Ramos (cell line): Measurements from ENCODE around the gene BHLHE40.
"Not testable (repeated sequence)": the region's sequence is repeated elsewhere in the genome, so short reads cannot be mapped to it uniquely, and the experiment has no call there.

Source experiments
- in situ Hi-C: fragments of 300-500 bp; cut with MboI; formaldehyde crosslinking; loops from one replicate; pipeline ENCODE4 v1.14.3; 2022; ENCODE audit warnings: low sequenced_read_pairs; ENCODE audit not compliant: unreplicated experiment

Gene BHLHE40

DNA sequence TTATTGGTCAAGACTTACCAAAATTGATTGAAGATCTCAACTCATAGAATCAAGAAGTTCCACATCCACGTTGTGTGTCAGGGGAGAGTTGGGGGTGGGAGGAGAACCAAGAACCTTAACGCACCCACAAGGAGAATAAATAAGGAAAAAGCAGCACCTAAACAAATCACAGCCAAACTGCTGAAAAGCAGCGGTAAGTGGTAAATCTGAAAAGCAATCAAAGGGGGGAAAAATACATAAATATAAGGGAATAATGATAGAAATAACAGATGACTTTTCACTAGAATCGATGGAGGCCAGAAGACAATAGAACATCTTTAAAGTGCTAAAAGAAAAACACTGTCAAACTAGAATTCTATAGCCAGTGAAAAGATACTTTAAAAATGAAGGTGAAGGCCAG, 20.1 kb upstream of the BHLHE40 start:
- in situ Hi-C loops, result no loop called here

DNA sequence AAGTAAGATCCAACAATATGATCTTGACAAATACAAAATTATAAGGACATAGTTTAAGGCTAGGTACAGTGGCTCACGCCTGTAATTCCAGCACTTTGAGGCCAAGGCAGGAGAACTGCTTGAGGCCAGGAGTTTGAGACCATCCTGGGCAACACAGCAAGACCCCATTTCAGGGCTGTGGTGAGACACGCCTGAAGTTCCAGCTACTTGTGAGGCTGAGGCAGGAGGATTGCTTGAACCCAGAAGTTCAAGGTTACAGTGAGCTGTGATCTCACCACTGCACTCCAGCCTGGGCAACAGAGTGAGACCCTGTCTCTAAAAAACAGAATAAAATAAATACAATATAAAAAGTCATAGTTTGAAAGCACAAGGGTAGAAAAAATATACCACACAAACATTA, 17.4 kb upstream of the BHLHE40 start:
- in situ Hi-C loops, result not testable (repeated sequence)

DNA sequence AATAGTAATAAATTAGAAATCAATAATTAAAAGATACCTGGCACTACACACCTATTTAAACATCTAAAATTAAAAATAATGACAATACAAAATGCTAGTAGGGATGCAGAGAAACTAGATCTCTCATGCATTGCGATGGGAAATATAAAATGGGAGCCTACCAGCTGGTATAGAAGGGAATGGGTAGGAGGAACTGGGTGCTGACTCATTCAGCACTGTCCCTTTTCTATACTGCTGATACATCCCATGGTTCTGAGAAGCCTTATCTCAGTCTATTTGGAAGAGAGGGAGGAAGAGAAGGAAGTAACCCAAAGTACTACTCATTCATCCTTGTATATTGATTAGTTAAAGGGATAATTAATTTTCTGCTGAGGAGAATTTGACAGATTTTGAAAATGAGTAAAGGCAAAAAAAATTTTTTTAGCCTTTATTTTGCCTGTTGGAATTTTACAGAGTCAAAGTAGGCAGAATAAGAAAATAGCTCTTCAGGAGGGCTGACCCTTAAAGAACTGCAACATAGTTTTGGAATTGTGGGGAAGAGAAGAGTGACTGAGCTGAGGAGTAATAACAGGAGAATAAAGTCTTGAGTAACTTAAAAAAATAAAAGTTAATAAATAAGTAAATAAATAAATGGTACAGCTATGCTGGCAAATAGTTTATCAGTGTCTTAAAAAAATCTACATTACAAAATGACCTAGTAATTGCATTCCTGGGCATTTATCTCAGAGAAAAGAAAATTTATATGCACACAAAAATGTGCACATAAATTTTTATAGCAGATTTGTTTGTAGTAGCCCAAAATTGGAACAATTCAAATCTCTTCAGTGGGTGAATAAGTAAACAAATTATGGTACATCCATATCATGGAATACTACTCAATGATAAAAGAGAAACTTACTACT, 15.3 kb upstream of the BHLHE40 start:
- in situ Hi-C loops, result no loop called here

DNA sequence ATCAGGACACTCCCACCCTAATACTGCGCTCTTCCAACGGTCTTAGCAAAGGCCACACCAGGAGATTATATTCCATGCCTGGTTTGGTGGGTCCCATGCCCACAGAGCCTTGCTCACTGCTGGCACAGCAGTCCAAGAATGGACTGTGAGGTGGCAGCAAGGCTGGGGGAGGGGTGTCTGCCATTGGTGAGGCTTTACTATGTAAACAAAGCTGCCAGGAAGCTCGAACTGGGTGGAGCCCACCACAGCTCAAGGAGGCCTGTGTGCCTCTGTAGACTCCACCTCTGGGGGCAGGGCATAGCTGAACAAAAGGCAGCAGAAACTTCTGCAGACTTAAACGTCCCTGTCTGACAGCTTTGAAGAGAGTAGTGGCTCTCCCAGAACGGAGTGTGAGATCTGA, 13.2 kb upstream of the BHLHE40 start:
- in situ Hi-C loops, result not testable (repeated sequence)

DNA sequence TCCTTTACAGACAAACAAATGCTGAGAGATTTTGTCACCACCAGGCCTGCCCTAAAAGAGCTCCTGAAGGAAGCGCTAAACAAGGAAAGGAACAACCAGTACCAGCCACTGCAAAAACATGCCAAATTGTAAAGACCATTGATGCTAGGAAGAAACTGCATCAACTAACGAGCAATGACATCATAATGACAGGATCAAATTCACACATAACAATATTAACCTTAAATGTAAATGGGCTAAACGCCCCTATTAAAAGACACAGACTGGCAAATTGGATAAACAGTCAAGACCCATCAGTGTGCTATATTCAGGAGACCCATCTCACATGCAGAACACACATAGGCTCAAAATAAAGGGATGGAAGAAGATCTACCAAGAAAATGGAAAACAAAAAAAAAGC, 11.6 kb upstream of the BHLHE40 start:
- in situ Hi-C loops, result not testable (repeated sequence)

DNA sequence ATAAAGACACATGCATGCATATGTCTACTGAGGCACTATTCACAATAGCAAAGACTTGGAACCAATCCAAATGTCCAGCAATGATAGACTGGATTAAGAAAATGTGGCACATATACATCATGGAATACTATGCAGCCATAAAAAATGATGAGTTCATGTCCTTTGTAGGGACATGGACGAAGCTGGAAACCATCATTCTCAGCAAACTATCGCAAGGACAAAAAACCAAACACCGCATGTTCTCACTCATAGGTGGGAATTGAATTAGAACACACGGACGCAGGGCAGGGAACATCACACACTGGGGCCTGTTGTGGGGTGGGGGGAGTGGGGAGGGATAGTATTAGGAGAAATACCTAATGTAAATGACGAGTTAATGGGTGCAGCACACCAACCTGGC, 7.8 kb upstream of the BHLHE40 start:
- in situ Hi-C loops, result not testable (repeated sequence)

DNA sequence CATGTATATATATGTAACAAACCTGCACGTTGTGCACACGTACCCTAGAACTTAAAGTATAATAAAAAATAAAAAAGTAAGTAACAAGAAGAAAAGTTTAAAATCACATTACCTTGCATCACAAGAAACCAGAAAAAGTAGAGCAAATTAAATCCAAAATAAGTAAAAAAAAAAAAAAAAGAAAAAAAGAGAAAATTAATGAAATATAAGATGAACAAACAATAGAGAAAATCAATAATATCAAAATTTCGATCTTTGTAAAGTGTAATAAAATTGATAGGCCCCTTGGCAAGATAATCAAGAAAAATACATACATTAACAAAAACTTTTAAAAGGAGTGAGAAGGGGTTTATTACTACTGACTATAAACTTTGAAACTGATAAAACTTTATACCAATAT, 7.4 kb upstream of the BHLHE40 start:
- in situ Hi-C loops, result no loop called here

DNA sequence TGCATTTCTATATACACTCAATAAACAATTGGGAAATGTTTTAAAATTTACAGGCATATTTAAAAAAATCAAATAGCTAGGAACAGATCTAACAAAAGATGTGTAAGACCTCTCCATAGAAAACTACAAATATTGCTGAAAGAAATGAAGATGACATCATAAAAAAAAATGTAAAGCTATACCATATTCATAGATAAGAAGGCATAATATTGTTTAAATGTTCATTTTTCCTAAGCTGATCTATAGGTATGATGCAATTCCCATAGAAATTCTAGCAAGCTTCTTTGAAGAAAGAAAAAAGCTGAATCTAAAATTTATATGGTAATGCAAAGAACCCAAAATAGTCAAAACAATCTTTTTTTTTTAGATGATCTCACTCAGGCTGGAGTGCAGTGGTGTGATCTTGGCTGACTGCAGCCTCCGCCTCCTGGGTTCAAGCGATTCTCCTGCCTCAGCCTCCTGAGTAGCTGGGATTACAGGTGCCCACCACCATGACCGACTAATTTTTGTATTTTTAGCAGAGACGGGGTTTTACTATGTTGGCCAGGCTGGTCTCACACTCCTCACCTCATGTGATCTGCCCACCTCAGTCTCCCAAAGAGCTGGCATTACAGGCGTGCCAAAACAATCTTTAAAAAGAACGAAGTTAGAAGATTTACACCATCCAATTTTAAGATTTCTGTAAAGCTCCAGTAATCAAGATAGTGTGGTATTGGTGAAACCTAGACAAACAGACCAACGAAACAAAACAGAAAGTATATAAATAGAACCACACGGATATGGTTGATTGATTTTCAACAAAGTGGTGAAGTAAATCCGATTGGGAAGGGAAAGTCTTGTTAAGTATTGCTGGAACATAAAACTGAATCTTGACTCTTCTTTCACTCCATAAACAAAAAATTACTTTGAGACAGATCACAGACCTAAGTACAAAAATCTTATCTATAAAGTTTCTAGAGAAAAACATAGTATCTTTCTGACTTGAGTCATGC, 6.3 kb upstream of the BHLHE40 start:
- in situ Hi-C loops, result no loop called here

DNA sequence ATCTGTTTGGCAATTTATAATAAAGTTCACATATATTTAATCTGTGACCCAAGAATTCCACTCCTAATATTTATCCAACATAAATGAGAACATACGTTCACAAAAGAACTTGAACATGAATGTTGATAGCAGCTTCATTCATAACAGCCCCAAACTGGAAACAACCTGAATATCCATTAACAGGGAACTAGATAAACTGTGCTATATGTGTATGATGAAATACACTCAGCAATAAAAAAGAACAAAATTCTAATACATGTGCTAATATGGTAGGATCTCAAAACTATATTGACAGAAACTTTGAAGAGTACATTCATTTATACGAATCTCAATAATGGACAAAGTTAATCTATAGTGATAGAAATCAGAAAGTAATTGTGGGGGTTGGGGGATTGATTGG, 5.1 kb upstream of the BHLHE40 start:
- in situ Hi-C loops, result no loop called here

DNA sequence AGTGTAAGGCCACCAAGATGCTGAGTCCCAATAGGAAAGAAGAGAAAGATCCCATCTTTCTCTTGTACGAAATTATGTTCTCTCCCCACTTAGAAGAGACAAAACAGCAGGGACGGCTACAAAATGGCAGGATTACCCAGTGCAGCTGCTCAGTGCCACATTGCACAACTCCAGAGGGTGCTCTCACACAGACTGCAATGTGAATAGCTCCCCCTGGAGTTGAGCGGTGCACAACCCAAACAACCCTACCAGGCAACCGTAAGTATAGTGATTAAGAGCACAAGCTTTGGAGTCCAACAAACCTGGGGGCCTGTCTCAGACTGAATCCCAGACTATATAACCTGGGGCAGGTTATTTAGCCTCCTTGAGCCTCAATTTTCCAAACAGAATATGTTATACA, 3.1 kb upstream of the BHLHE40 start:
- in situ Hi-C loops, result no loop called here

DNA sequence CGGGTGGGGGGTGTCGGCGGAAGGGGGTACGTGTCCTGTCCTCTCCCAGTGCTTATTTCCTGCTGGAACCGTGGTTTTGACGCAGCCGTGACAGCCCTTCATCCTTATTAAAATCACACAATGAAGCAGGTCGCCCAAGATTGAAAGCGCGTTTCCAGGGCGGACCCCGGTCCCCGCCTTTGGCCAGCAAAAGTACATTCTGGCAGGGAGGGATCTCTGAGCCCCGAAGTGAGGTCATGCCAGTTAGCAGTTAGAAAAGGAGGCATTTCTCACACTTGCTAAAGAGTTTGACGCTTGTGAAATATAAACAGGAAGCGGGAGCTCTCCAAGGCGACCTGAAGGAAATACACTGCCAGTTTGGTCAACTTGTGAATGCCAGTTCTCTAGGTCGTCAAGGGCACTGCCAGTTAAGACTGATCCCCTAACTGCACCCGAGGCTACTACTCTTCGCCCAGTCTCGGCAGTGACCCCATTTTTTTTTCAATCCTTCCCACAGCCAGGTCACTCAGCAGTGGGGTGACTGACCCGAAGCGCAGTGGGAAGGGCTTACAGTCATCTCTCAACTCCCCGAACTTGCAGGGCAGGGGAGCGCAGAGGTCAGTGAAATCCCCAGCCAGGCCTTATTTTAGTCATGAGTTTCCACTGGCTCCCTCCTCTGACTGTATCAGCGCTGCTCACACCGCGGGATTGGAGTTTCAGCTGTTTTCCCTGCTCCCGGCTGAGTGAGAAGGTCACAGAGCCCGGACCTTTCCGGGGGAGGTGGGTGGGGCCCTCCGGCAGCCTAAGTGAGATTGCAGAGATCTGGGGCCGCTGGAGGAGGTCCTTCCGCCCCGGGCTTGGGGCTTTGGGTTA, 2.0 kb upstream of the BHLHE40 start:
- in situ Hi-C loops, result no loop called here

DNA sequence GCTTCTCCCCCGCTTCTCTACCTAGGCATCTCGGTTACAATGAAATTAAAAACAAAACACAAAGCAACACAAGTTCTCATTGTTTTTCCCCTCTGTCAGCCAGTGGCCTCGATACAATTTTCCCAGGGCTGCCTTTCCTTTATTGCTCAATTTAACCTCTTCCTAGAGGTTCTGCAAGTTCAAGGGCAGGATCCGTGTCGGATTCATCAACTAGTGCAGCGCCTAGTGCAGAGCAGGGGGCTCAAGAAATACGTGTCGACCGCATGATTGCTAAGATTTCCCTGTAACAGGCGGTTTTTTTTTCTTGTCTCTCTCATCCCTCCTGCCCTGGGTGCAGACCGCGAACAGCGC, 1.4 kb upstream of the BHLHE40 start:
- in situ Hi-C loops, result no loop called here

DNA sequence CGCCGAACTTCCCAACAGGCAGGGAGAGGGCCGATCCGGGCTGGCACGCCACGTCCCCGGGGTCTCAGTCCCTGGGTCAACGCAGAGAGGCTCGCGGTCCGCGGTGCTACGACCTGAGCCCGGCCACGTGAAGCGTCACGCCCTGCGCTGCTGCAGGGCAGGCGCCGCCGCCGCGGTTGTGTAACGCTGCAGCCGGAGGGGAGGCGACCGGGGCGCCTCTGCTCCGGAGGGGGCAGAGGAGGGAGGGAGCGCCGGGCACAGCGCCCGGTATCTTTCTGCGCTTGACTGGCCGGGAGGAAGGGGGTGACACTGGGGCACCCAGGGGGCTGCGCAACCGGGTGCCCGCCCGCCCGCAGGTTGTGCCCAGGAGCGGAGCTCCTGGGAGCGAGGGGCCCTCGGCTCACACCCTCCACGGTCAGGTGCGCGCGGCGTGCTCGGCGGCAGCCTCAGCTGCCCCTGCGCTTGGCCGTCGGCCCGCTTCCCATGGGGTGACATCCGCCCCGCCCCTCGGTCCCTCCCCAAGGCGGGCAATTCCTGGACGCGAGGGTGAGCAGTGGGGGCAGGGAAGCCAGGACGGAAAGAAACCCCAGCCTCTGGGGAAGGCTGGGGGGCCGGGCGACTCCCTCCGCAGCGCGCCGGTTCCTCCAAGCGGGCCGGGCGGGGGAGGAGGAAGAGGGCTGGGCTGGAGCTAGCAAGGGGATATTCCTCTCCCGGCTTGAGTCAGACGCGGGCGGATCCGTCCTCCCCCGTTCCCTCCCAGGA, 852 bp upstream of the BHLHE40 start:
- in situ Hi-C loops, result no loop called here

DNA sequence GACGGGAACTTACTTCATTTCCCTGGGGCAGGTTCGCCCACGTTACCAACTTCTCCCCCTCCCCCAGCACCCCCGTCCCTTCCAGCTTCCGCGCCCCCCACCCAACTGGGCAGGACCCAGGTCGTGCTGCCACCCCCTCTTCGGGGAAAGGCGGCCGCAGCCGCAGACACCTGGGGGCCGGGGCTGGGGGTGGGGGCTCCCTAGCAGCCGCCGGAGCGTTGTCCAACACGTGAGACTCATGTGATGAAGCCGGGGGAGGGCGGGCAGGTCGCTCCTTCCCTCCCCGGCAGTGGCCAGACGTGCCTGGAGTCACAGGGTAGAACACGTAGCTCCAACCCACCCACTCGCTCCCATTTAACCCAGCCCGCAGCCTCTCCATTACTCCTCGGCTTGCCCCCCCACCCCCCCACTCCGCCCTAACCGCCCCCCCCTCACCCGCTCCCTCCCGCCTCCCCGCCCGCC, 240 bp upstream of the BHLHE40 start:
- in situ Hi-C loops, result no loop called here

DNA sequence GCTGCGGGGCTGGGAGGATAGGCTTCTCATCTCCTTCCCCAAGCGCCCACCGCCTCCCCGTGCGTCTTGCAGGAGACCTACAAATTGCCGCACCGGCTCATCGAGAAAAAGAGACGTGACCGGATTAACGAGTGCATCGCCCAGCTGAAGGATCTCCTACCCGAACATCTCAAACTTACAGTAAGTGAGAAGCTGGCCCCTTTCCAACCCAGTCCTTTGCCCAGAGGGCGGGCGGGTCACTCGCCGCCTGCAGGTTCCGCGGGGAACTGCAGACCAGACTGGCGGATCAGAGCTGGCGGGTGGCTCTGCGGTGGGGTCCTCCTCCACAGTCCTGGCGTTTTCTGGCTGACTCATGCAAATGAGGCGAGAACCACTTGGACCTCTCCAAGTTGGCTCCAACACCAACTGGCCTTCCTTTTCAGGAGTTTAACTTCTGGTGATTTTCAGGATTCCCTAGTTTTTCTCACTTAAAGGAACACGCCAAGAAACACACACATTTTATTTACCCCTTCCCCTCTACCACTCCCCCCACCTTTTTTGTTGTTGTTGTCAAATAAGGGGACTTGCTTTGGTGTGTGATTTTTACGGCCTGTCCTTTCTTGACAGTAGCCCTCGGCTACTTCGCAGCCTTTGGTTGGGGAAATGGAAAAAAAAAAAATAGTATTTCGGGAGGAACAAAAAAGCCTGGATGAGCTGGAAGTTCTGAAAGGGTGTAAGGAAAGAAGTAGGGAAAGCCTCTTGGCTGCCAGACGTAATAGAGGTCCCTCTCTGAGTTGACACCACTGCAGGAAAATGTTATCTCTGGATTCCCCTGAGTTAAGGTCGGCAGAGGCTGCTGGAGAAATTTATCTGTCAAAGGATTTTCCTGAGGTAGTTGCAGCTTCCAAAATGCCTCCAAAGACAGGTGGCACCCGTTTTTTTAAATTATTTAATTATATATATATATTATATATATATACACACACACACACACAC, 1.3 kb downstream of the BHLHE40 start:
- in situ Hi-C loops, result no loop called here

DNA sequence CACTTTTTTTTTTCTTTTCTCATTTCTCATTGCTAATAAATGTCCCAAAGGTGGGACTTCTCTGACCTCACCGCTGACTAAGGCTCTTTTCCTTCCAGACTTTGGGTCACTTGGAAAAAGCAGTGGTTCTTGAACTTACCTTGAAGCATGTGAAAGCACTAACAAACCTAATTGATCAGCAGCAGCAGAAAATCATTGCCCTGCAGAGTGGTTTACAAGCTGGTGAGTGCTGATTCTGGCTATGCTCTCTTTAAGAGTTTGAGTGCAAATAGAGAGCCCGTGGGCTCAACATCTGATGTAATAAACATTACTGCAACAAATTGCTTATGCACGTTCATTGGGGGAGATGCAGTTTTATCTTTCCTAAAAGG, 2.0 kb downstream of the BHLHE40 start:
- in situ Hi-C loops, result no loop called here

DNA sequence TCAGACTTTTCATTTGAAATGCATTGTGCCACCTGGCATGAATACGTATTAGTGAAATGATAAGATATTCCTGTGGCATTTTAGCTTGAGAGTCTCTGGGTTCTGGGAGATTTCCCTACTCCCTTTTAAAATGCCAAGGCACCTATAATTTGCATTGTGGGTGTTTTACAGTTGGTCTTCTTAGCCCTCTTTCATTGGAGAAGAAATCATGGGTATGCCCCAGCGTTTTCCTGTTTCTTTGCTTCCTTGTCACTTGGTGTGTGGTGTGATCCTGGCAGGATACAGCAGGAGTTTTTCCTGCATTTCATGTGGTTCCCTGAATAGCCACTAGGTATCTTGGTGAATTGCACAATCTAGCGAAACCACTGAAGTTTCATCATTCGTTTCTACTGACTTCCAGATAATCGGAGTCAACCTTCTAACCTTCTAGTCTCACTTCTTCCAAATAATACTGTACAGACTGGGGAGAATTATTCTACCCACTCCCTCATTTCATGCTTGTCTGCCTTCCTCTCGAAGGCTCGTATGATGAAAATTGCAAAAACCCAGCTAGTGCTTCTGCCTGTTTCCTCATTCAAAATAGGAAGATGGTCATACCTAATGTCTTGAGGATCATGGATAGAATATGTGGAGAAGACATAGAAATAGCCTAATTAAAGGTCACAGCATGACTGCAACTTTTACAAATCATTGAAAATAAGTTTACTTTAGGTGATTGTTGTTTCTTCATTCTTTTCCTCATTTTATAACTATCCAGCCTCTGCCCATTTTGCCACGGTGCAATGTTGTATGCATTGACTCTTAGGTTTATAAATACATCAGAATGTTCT, 2.6 kb downstream of the BHLHE40 start:
- in situ Hi-C loops, result no loop called here
